ENCODE results near the gene GPANK1.

The GPANK1 gene

GRCh38 chr6:31614684-31615578 is 49.9 kb downstream of the GPANK1 start, which contains the start of gene AIF1:
AIF1 (plus strand) TSS chr6:31615234; CDS start chr6:31615330, 96 bp downstream.
- no peak for DNase-seq

DNA sequence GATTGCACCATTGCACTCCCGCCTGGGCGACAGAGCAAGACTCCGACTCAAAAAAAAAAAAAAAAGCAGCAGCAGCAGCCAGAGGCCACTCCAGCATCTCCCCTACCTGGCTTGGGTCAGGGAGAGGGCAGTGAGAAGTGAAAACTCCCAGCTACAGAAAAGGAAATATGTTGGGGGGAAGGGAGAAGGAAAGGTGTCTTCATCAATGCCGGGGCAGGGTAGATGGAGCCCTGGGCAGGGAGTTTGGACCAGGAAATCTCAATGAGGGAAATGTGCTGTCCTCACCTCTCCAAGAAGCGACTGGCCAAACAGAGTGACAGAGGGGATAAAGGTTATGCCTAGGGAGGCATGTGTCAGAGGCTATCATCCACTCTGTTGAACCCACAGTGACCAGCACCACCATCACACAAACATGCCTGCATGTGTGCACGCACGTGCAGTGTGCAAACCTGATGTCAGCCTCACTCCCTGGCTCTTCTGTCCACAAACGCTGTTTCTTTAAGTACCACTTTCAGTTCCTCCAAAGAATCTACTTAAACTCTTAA is 50.6 kb downstream of the GPANK1 start:
- DNase-seq: no peak
